ENCODE results near the gene SMAD6.

- no peak; the same call in 1 of the 2 replicates for TF ChIP-seq MAX (IDR thresholded peaks at IDR 0.05; ENCODE audit: low read depth, low read length)
- TF ChIP-seq CTCF (IDR thresholded peaks at IDR 0.05; ENCODE audit: low read depth, low read length), result no peak
- no peak for TF ChIP-seq POLR2A (IDR thresholded peaks at IDR 0.05; ENCODE audit: extremely low read depth, insufficient read length)
- TF ChIP-seq MYC (IDR thresholded peaks at IDR 0.05; ENCODE audit: low read depth, low read length), result no peak
Observed at GRCh38 chr15:66751579-66751978, 49.5 kb downstream of the SMAD6 start.
